ENCODE data around the gene CHD6.

The CHD6 gene

DNA sequence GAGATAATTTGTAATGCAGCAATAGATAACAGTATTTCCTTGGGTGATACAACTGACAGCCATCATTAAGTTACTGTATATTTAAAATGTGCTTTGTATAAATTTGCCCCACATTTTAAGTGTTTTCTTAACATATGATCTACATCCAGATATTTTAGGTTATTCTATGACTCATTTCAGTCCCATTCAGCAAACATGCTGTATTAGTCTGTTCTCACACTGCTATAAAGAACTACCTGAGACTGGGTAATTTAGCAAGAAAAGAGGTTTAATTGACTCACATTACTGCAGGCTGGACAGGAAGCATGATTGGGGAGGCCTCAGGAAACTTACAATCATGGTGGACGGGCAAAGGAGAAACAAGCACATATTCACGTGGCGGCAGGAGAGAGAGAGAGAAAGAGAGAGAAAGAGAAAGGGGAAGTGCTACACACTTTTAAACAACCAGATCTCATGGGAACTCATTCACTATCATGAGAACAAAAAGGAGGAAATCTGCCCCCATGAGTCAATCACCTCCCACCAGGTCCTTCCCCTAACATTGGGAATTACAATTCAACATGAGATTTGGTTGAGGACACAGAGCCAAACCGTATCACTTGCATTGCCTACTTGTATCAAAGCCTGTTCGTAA lies 9.6 kb upstream of the CHD6 start:
- no peak for ATAC-seq
- TF ChIP-seq ESRRG (CRISPR knock-in tag; IDR thresholded peaks at IDR 0.05) (no peak), ZFP30 (CRISPR knock-in tag; IDR thresholded peaks at IDR 0.05) (no peak), ZFP3 (CRISPR knock-in tag; IDR thresholded peaks at IDR 0.05) (no peak), SNAI2 (CRISPR knock-in tag; IDR thresholded peaks at IDR 0.05) (no peak), ZNF70 (CRISPR knock-in tag; IDR thresholded peaks at IDR 0.05) (no peak), POU6F1 (CRISPR knock-in tag; IDR thresholded peaks at IDR 0.05; ENCODE audit: borderline replicate concordance, low read depth) (no peak), CSDC2 (CRISPR knock-in tag; IDR thresholded peaks at IDR 0.05) (no peak), BACH2 (CRISPR knock-in tag; IDR thresholded peaks at IDR 0.05; ENCODE audit: borderline replicate concordance) (no peak), RARB (CRISPR knock-in tag; IDR thresholded peaks at IDR 0.05) (no peak), TOX (CRISPR knock-in tag; IDR thresholded peaks at IDR 0.05; ENCODE audit: borderline replicate concordance) (no peak), ZNF565 (CRISPR knock-in tag; conservative IDR thresholded peaks at IDR 0.05; ENCODE audit: low read depth) (no peak)
- TF ChIP-seq, protein P1, sequence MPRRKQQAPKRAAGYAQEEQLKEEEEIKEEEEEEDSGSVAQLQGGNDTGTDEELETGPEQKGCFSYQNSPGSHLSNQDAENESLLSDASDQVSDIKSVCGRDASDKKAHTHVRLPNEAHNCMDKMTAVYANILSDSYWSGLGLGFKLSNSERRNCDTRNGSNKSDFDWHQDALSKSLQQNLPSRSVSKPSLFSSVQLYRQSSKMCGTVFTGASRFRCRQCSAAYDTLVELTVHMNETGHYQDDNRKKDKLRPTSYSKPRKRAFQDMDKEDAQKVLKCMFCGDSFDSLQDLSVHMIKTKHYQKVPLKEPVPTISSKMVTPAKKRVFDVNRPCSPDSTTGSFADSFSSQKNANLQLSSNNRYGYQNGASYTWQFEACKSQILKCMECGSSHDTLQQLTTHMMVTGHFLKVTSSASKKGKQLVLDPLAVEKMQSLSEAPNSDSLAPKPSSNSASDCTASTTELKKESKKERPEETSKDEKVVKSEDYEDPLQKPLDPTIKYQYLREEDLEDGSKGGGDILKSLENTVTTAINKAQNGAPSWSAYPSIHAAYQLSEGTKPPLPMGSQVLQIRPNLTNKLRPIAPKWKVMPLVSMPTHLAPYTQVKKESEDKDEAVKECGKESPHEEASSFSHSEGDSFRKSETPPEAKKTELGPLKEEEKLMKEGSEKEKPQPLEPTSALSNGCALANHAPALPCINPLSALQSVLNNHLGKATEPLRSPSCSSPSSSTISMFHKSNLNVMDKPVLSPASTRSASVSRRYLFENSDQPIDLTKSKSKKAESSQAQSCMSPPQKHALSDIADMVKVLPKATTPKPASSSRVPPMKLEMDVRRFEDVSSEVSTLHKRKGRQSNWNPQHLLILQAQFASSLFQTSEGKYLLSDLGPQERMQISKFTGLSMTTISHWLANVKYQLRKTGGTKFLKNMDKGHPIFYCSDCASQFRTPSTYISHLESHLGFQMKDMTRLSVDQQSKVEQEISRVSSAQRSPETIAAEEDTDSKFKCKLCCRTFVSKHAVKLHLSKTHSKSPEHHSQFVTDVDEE (CRISPR knock-in tag; IDR thresholded peaks at IDR 0.05): no peak
- TF ChIP-seq, protein P2, sequence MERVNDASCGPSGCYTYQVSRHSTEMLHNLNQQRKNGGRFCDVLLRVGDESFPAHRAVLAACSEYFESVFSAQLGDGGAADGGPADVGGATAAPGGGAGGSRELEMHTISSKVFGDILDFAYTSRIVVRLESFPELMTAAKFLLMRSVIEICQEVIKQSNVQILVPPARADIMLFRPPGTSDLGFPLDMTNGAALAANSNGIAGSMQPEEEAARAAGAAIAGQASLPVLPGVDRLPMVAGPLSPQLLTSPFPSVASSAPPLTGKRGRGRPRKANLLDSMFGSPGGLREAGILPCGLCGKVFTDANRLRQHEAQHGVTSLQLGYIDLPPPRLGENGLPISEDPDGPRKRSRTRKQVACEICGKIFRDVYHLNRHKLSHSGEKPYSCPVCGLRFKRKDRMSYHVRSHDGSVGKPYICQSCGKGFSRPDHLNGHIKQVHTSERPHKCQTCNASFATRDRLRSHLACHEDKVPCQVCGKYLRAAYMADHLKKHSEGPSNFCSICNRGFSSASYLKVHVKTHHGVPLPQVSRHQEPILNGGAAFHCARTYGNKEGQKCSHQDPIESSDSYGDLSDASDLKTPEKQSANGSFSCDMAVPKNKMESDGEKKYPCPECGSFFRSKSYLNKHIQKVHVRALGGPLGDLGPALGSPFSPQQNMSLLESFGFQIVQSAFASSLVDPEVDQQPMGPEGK (CRISPR knock-in tag; IDR thresholded peaks at IDR 0.05; ENCODE audit: borderline replicate concordance): no peak

- TF ChIP-seq TCF4 (CRISPR knock-in tag; IDR thresholded peaks at IDR 0.05; ENCODE audit: borderline replicate concordance): no peak
- no peak for TF ChIP-seq ZNF70 (CRISPR knock-in tag; IDR thresholded peaks at IDR 0.05)
- TF ChIP-seq CSRNP3 (CRISPR knock-in tag; IDR thresholded peaks at IDR 0.05): no peak
- no peak for TF ChIP-seq ESRRG (CRISPR knock-in tag; IDR thresholded peaks at IDR 0.05)
- TF ChIP-seq, protein P1 (CRISPR knock-in tag; IDR thresholded peaks at IDR 0.05): no peak
- TF ChIP-seq, protein P2 (CRISPR knock-in tag; IDR thresholded peaks at IDR 0.05; ENCODE audit: borderline replicate concordance): no peak
- no peak for TF ChIP-seq OSR1 (CRISPR knock-in tag; IDR thresholded peaks at IDR 0.05)
- TF ChIP-seq GLIS3 (CRISPR knock-in tag; IDR thresholded peaks at IDR 0.05): no peak
- no peak for TF ChIP-seq ZC3H10 (CRISPR knock-in tag; IDR thresholded peaks at IDR 0.05)
- no peak for TF ChIP-seq ZFP30 (CRISPR knock-in tag; IDR thresholded peaks at IDR 0.05)
- TF ChIP-seq TOX (CRISPR knock-in tag; IDR thresholded peaks at IDR 0.05; ENCODE audit: borderline replicate concordance): no peak
- no peak for TF ChIP-seq ARNTL (CRISPR knock-in tag; IDR thresholded peaks at IDR 0.05; ENCODE audit: borderline replicate concordance, low read depth)
- no peak for TF ChIP-seq PPARA (CRISPR knock-in tag; IDR thresholded peaks at IDR 0.05; ENCODE audit: borderline replicate concordance)
- TF ChIP-seq CSDC2 (CRISPR knock-in tag; IDR thresholded peaks at IDR 0.05): no peak
- TF ChIP-seq ISL1 (CRISPR knock-in tag; IDR thresholded peaks at IDR 0.05): no peak
- no peak for TF ChIP-seq CREB5 (CRISPR knock-in tag; IDR thresholded peaks at IDR 0.05; ENCODE audit: low read depth)
- TF ChIP-seq ZFP3 (CRISPR knock-in tag; IDR thresholded peaks at IDR 0.05): no peak
- no peak for TF ChIP-seq ZNF565 (CRISPR knock-in tag; conservative IDR thresholded peaks at IDR 0.05; ENCODE audit: low read depth)
- TF ChIP-seq SNAI2 (CRISPR knock-in tag; IDR thresholded peaks at IDR 0.05): no peak
- no peak for TF ChIP-seq POU6F1 (CRISPR knock-in tag; IDR thresholded peaks at IDR 0.05; ENCODE audit: borderline replicate concordance, low read depth)
- no peak for ATAC-seq
Observed at GRCh38 chr20:41627001-41627495, 8.9 kb upstream of the CHD6 start.
